Vagina (tissue), 2 donors: ENCODE data around the gene WNT2.

ENCODE experiments used
- CTCF ChIP-seq, 3 experiments: fragments of 450-650 bp in 2 of 3; fragments of 200-600 bp in 1 of 3; sonication (generic) in 1 of 3; IDR thresholded peaks; one replicate each; pipeline ENCODE4 v1.5.1; 2017 to 2019; ENCODE audit warnings: antibody characterized with exemption in 3 of 3, mild to moderate bottlenecking in 2 of 3, moderate library complexity in 2 of 3
- POLR2A ChIP-seq, 2 donors: fragments of 450-650 bp; IDR thresholded peaks; one replicate each; pipeline ENCODE4 v1.6.1; 2017; ENCODE audit warnings: antibody characterized with exemption in 2 of 2, mild to moderate bottlenecking in 2 of 2, moderate library complexity in 2 of 2
- POLR2AphosphoS5 ChIP-seq, 2 donors: sonication (generic); formaldehyde crosslinking; IDR thresholded peaks; one replicate each; pipeline ENCODE4 v1.9.0; 2017; ENCODE audit warnings: antibody characterized with exemption in 2 of 2, mild to moderate bottlenecking in 2 of 2, low read depth in 1 of 2; ENCODE audit not compliant: insufficient read depth in 1 of 2

- TF ChIP-seq CTCF (IDR thresholded peaks at IDR 0.05), result no peak
- no peak for TF ChIP-seq POLR2A (IDR thresholded peaks at IDR 0.05)
- no peak for TF ChIP-seq POLR2AphosphoS5 (IDR thresholded peaks at IDR 0.05; ENCODE audit: insufficient read depth in 1 of 2, low read depth in 1 of 2)
Measured at GRCh38 chr7:117229350-117229749, 93.5 kb downstream of the WNT2 start.
